Activated CD4-positive, alpha-beta memory T cell treated with anti-CD3 and anti-CD28 coated beads for 36 hours (primary cell): ENCODE results near the gene PKIB. TPM values are rescaled to one million over a fixed set of nuclear protein-coding genes. Genes with fewer than 3 reads are reported as not detected.

Experiments
- CTCF ChIA-PET: fragments of 350-600 bp; sonication (Branson Sonifier 250); formaldehyde crosslinking; loops from one replicate; lab custom pipeline; 2021; ENCODE audit warnings: antibody characterized with exemption, inconsistent platforms; lab: Charles Lee
- POLR2A ChIA-PET: fragments of 350-600 bp; sonication (Branson Sonifier 250); formaldehyde crosslinking; loops from one replicate; lab custom pipeline; 2021; ENCODE audit warnings: antibody characterized with exemption; lab: Charles Lee
- DNase-seq: peaks from one replicate; pipeline ENCODE4 v3.0.0-alpha.2; 2020
- H3K27ac Mint-ChIP-seq: one replicate; pipeline ENCODE4 v1.8.0; 2021; ENCODE audit warnings: mixed read lengths
- H3K27me3 Mint-ChIP-seq: one replicate; pipeline ENCODE4 v1.8.0; 2021; ENCODE audit warnings: mixed read lengths
- H3K36me3 Mint-ChIP-seq: one replicate; pipeline ENCODE4 v1.8.0; 2021; ENCODE audit warnings: mixed read lengths
- H3K4me1 Mint-ChIP-seq: one replicate; pipeline ENCODE4 v1.8.0; 2021; ENCODE audit warnings: low read depth, mixed read lengths
- H3K4me3 Mint-ChIP-seq: one replicate; pipeline ENCODE4 v1.8.0; 2021; ENCODE audit warnings: mild to moderate bottlenecking, mixed read lengths
- H3K9me3 Mint-ChIP-seq: one replicate; pipeline ENCODE4 v1.8.0; 2021; ENCODE audit warnings: mixed read lengths
- intact Hi-C: fragments of 100-400 bp; cut with micrococcal nuclease; formaldehyde crosslinking; loops from one replicate; pipeline ENCODE4 v1.15.1; 2023
- total RNA-seq, 2 experiments: library from RNA; stranded (reverse); gene quantifications; one replicate each; pipeline ENCODE4 v1.2.3, GENCODE V29; 2021

Gene PKIB
- total RNA-seq, 2 experiments from 2014 or later: 0.48 to 0.52 TPM

- Mint-ChIP-seq H3K4me3 (no peak overlapping the region), H3K27me3 (no peaks in the 10 kb centered on the region), H3K27ac (no peak overlapping the region), H3K4me1 (no peaks in the 10 kb centered on the region), H3K9me3 (no peaks in the 10 kb centered on the region), H3K36me3 (no peaks in the 10 kb centered on the region)
- ChIA-PET POLR2A (no interaction called here), CTCF (interaction anchor here (1.0 kb wide), 1 partner anchor 11 kb away, joined by 3 read pairs; no protein-coding TSS in a partner anchor)
- intact Hi-C loops: no loop called here
- no peak for DNase-seq
These were observed 108.4 kb downstream of the PKIB start for GRCh38 chr6:122718616-122719015.

DNA sequence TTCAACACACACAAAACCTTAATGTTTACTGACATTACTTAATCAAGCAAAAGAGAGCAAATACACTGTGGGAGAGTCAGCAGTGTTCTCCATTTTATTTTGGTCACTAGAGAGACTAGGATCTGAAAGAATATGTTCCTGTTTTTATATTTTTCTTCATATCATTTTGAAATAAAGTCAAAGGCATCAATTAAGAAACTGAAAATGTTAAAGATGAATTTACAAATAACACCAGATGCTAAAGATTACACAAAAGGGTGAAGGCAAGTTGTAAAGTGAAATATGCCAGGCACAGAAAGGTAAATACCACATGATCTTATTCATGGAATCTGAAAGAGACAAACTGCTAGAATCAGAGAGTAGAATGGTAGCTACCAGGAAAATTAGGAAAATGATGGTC lies 109.0 kb downstream of the PKIB start:
- intact Hi-C loops: no loop called here
- POLR2A ChIA-PET: no interaction called here

GRCh38 chr6:122722746-122723145 lies 112.5 kb downstream of the PKIB start:
- H3K27ac Mint-ChIP-seq: no peak overlapping the region
- no peaks in the 10 kb centered on the region for H3K4me1 Mint-ChIP-seq
- peaks cover 3% of the 10 kb centered on the region for H3K27me3 Mint-ChIP-seq
- ChIA-PET POLR2A (no interaction called here), CTCF (no interaction called here)
- intact Hi-C loops: no loop called here
- no peaks in the 10 kb centered on the region for H3K36me3 Mint-ChIP-seq
- DNase-seq: no peak
- no peak overlapping the region for H3K4me3 Mint-ChIP-seq
- H3K9me3 Mint-ChIP-seq: no peaks in the 10 kb centered on the region

More for the DNA sequence above, 109.0 kb downstream of the PKIB start:
- no peaks in the 10 kb centered on the region for H3K9me3 Mint-ChIP-seq
- no peaks in the 10 kb centered on the region for H3K36me3 Mint-ChIP-seq
- DNase-seq: no peak
- no peaks in the 10 kb centered on the region for H3K4me1 Mint-ChIP-seq
- CTCF ChIA-PET: no interaction called here
- H3K27me3 Mint-ChIP-seq: no peaks in the 10 kb centered on the region
- H3K4me3 Mint-ChIP-seq: no peak overlapping the region
- no peak overlapping the region for H3K27ac Mint-ChIP-seq

- intact Hi-C loops: loop anchor here (5.0 kb wide), 1 partner anchor 234 kb away; no protein-coding TSS in a partner anchor
- Mint-ChIP-seq H3K27me3 (peaks cover 3% of the 10 kb centered on the region), H3K9me3 (no peaks in the 10 kb centered on the region), H3K36me3 (no peaks in the 10 kb centered on the region), H3K4me1 (no peaks in the 10 kb centered on the region), H3K4me3 (no peak overlapping the region), H3K27ac (no peak overlapping the region)
- POLR2A ChIA-PET: no interaction called here
- DNase-seq: no peak
- CTCF ChIA-PET: interaction anchor here (2.0 to 2.7 kb wide), 2 partner anchors 113 to 235 kb away, joined by 8 to 23 read pairs; no protein-coding TSS in a partner anchor
These were observed 116.4 kb downstream of the PKIB start for GRCh38 chr6:122726649-122727048.

DNA sequence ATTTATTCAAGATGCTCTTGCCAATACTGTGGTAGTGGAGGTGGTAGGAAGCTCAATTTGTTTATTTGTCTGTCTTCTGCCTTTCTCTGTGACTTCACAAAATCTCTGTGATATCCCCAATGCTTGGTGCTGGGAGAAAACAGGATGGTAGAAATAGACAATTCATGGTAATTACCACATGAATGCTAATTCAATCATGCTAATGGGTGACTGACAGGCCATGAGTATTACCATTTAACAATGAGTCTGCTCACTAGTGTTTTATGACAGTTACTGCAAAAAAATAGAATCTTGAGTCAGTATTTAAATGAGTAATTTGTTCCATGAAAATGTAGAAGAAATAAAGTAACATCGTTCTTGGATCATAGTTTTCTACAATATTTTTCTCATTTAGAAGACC lies 117.0 kb downstream of the PKIB start:
- no peak overlapping the region for H3K27ac Mint-ChIP-seq
- ChIA-PET CTCF (interaction anchor here (0.6 to 2.7 kb wide), 3 partner anchors 112 to 235 kb away, joined by 3 to 23 read pairs (median 8); no protein-coding TSS in a partner anchor), POLR2A (no interaction called here)
- H3K4me1 Mint-ChIP-seq: no peaks in the 10 kb centered on the region
- intact Hi-C loops: loop anchor here (5.0 kb wide), 1 partner anchor 235 kb away; no protein-coding TSS in a partner anchor
- H3K27me3 Mint-ChIP-seq: peaks cover 3% of the 10 kb centered on the region
- no peak for DNase-seq
- no peaks in the 10 kb centered on the region for H3K36me3 Mint-ChIP-seq
- H3K4me3 Mint-ChIP-seq: no peak overlapping the region
- H3K9me3 Mint-ChIP-seq: no peaks in the 10 kb centered on the region

DNA sequence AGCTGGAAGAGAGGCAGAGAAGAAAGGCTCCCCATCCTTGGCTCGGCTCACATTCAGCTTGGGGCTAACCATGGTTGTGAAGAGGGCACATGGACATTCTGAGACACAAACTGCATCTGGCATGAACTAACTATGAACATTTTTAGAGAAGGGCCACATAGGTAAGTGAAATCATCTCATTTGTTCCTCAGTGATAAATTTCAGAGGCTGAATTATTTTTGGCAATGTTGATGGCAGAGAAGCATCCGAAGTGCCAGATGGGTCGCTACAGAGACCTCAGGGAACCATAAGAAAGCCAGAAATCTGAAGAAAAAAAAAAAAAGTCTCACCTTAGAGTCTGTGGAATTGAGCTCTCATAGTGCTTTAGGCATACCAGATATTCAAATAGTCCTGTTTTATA lies 120.1 kb downstream of the PKIB start:
- Mint-ChIP-seq H3K4me1 (no peaks in the 10 kb centered on the region), H3K36me3 (no peaks in the 10 kb centered on the region), H3K4me3 (no peak overlapping the region), H3K9me3 (no peaks in the 10 kb centered on the region), H3K27ac (no peak overlapping the region), H3K27me3 (peaks cover under 1% of the 10 kb centered on the region)
- CTCF ChIA-PET: interaction anchor here (0.9 to 3.9 kb wide), 3 partner anchors 12 to 109 kb away, joined by 3 to 59 read pairs (median 3); no protein-coding TSS in a partner anchor
- no peak for DNase-seq
- intact Hi-C loops: loop anchor here (1.0 kb wide), 2 partner anchors 109 to 588 kb away; no protein-coding TSS in a partner anchor
- POLR2A ChIA-PET: no interaction called here

- Mint-ChIP-seq H3K4me3 (no peak overlapping the region), H3K4me1 (no peaks in the 10 kb centered on the region), H3K36me3 (no peaks in the 10 kb centered on the region), H3K27ac (no peak overlapping the region), H3K9me3 (no peaks in the 10 kb centered on the region), H3K27me3 (no peaks in the 10 kb centered on the region)
- ChIA-PET POLR2A (no interaction called here), CTCF (interaction anchor here (0.6 to 3.9 kb wide), 7 partner anchors 11 to 239 kb away, joined by 3 to 59 read pairs (median 4); no protein-coding TSS in a partner anchor)
- intact Hi-C loops: loop anchor here (1.0 kb wide), 2 partner anchors 108 to 587 kb away; no protein-coding TSS in a partner anchor
- DNase-seq: no peak
These were observed 120.7 kb downstream of the PKIB start for GRCh38 chr6:122730775-122731386.

- Mint-ChIP-seq H3K4me3 (no peak overlapping the region), H3K4me1 (no peaks in the 10 kb centered on the region), H3K27me3 (no peaks in the 10 kb centered on the region), H3K36me3 (no peaks in the 10 kb centered on the region), H3K9me3 (no peaks in the 10 kb centered on the region), H3K27ac (no peak overlapping the region)
- intact Hi-C loops: no loop called here
- DNase-seq: no peak
- ChIA-PET CTCF (interaction anchor here (1.2 to 3.9 kb wide), 2 partner anchors 106 kb away, joined by 4 to 59 read pairs; no protein-coding TSS in a partner anchor), POLR2A (no interaction called here)
These were observed 123.1 kb downstream of the PKIB start for GRCh38 chr6:122733259-122733658.

GRCh38 chr6:122734529-122735395 lies 124.6 kb downstream of the PKIB start:
- DNase-seq: no peak
- no peak overlapping the region for H3K27ac Mint-ChIP-seq
- H3K9me3 Mint-ChIP-seq: no peaks in the 10 kb centered on the region
- intact Hi-C loops: no loop called here
- no peaks in the 10 kb centered on the region for H3K36me3 Mint-ChIP-seq
- no peaks in the 10 kb centered on the region for H3K4me1 Mint-ChIP-seq
- H3K27me3 Mint-ChIP-seq: no peaks in the 10 kb centered on the region
- no peak overlapping the region for H3K4me3 Mint-ChIP-seq
- CTCF ChIA-PET: interaction anchor here (1.2 kb wide), 1 partner anchor 104 kb away, joined by 4 read pairs; no protein-coding TSS in a partner anchor
- POLR2A ChIA-PET: no interaction called here

- Mint-ChIP-seq H3K4me3 (no peak overlapping the region), H3K4me1 (no peaks in the 10 kb centered on the region), H3K27ac (no peak overlapping the region), H3K9me3 (no peaks in the 10 kb centered on the region), H3K36me3 (no peaks in the 10 kb centered on the region), H3K27me3 (no peaks in the 10 kb centered on the region)
- no peak for DNase-seq
- POLR2A ChIA-PET: no interaction called here
- CTCF ChIA-PET: no interaction called here
- intact Hi-C loops: no loop called here
These were observed 125.4 kb downstream of the PKIB start for GRCh38 chr6:122735582-122735981.

DNA sequence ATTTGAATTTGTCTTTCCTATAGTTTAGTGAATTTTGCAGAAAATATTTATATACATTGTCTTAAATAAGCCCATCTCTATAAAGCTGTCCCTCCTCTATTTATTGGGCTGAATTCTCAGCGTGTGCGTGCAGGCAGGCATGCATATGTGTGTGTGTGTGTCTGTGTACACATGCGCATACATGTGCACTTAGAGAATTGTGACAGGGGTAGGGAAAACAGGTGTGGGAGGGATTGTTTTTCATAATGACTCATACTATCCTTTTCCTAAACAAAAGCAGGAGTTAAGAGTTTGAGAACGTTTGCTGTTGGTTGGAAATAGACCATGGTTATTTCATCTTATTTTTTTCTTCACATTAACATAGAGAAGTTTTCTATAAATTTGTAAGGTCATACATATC lies 126.0 kb downstream of the PKIB start:
- H3K4me3 Mint-ChIP-seq: no peak overlapping the region
- CTCF ChIA-PET: no interaction called here
- H3K36me3 Mint-ChIP-seq: no peaks in the 10 kb centered on the region
- no peaks in the 10 kb centered on the region for H3K9me3 Mint-ChIP-seq
- POLR2A ChIA-PET: no interaction called here
- no peak for DNase-seq
- H3K4me1 Mint-ChIP-seq: no peaks in the 10 kb centered on the region
- H3K27me3 Mint-ChIP-seq: no peaks in the 10 kb centered on the region
- intact Hi-C loops: no loop called here
- H3K27ac Mint-ChIP-seq: no peak overlapping the region

GRCh38 chr6:122736616-122737015 lies 126.4 kb downstream of the PKIB start:
- H3K4me3 Mint-ChIP-seq: no peak overlapping the region
- H3K27ac Mint-ChIP-seq: no peak overlapping the region
- H3K36me3 Mint-ChIP-seq: no peaks in the 10 kb centered on the region
- no peak for DNase-seq
- H3K27me3 Mint-ChIP-seq: no peaks in the 10 kb centered on the region
- ChIA-PET POLR2A (no interaction called here), CTCF (interaction anchor here (1.3 kb wide), 1 partner anchor 102 kb away, joined by 4 read pairs; no protein-coding TSS in a partner anchor)
- intact Hi-C loops: no loop called here
- no peaks in the 10 kb centered on the region for H3K9me3 Mint-ChIP-seq
- H3K4me1 Mint-ChIP-seq: no peaks in the 10 kb centered on the region
